ENCODE results near the gene HSPD1. TPM values are rescaled to one million over a fixed set of nuclear protein-coding genes. Genes with fewer than 3 reads are reported as not detected.

Gene HSPD1
- total RNA-seq, 1 experiment from 2014 or later, result 995 TPM

GRCh38 chr2:197453123-197453913 is 46.3 kb downstream of the HSPD1 start, which contains the start of gene COQ10B:
Gene COQ10B (plus strand): TSS chr2:197453552. CDS start chr2:197453561, 9 bp downstream.
- Histone ChIP-seq H3K4me2 (ENCODE audit: low read length) (peak within 1 kb of the TSS; percentile 84), H3K27ac (ENCODE audit: low read depth, low read length) (peak within 1 kb of the TSS; percentile 70), H3K9me2 (ENCODE audit: insufficient read depth) (no peaks in the 10 kb centered on the region), H3K79me2 (ENCODE audit: insufficient read depth, low read length) (peaks cover 44% of the 10 kb centered on the region), H3K9ac (ENCODE audit: low read length) (peak within 1 kb of the TSS; percentile 86), H4K20me1 (ENCODE audit: insufficient read depth) (no peaks in the 10 kb centered on the region), H3K27me3 (ENCODE audit: insufficient read depth, low read length) (no peaks in the 10 kb centered on the region), H3K4me3 (replicated peaks in 1 of 2; ENCODE audit: low read depth in 1 of 2, low read length in 2 of 2) (peak within 1 kb of the TSS; percentile 84 to 99), H3K36me3 (ENCODE audit: control insufficient read depth in 1 of 2, insufficient read depth in 2 of 2, low read length in 2 of 2) (no peaks in the 10 kb centered on the region), H3K9me3 (ENCODE audit: control insufficient read depth in 1 of 2, insufficient read depth in 1 of 2, low read depth in 1 of 2, low read length in 2 of 2) (no peaks in the 10 kb centered on the region), H2AFZ (ENCODE audit: low read depth, low read length, poor library complexity, severe bottlenecking) (peak within 1 kb of the TSS; percentile 55), H3K4me1 (ENCODE audit: control insufficient read depth in 1 of 2, insufficient read depth in 2 of 2, low read length in 2 of 2) (peaks cover 4 to 13% of the 10 kb centered on the region in 2 experiments; a peak in 2 of 4 replicates)
- ChIA-PET POLR2A (interaction anchor here (0.8 to 1.3 kb wide), 7 partner anchors 14 to 63 kb away, joined by 3 to 14 read pairs (median 4); partner anchors contain the start of genes HSPD1, HSPE1, MOB4 and SF3B1), CTCF (no interaction called here), RAD21 (ENCODE audit: low non-redundant PET in 1 of 2, low total read pairs in 2 of 2, uncharacterized antibody in 2 of 2, unreplicated experiment in 2 of 2) (no interaction called here)
- ATAC-seq (peak; percentile 95), DNase-seq (ENCODE audit: low read depth, low spot score) (peak; percentile 99)
- intact Hi-C loops (cut with micrococcal nuclease), result loop anchor here (1.0 kb wide), 2 partner anchors 18 to 47 kb away; partner anchors contain the start of genes HSPE1 and SF3B1
- no TSS peak for BruUV-seq (replicated peaks)
- peak; percentile 96 for TF ChIP-seq ELF1 (IDR thresholded peaks at IDR 0.05; ENCODE audit: borderline replicate concordance, low read depth)
- peak; percentile 77 for TF ChIP-seq YY1 (IDR thresholded peaks at IDR 0.05; ENCODE audit: extremely low read depth, insufficient replicate concordance, low read depth, low read length)
- TF ChIP-seq POLR2AphosphoS5 (IDR thresholded peaks at IDR 0.05; ENCODE audit: low read depth, low read length), result peak; percentile 81
- peak; percentile 87 for TF ChIP-seq SP1 (IDR thresholded peaks at IDR 0.05; ENCODE audit: low read depth)
- TF ChIP-seq EZH2phosphoT487 (IDR thresholded peaks at IDR 0.05; ENCODE audit: borderline replicate concordance), result no peak
- no peak for TF ChIP-seq ZBTB33 (IDR thresholded peaks at IDR 0.05; ENCODE audit: extremely low read depth, insufficient replicate concordance, low read length)
- peak; percentile 92 for TF ChIP-seq CEBPB (IDR thresholded peaks at IDR 0.05; ENCODE audit: low read depth)
- no peak for TF ChIP-seq REST (IDR thresholded peaks at IDR 0.05; ENCODE audit: low read depth)
- no peak for TF ChIP-seq ATF3 (IDR thresholded peaks at IDR 0.05)
- TF ChIP-seq TCF7L2 (IDR thresholded peaks at IDR 0.05; ENCODE audit: borderline replicate concordance, extremely low read depth, insufficient read depth, insufficient read length), result no peak
- no peak for TF ChIP-seq CBX3 (IDR thresholded peaks at IDR 0.05; ENCODE audit: low read depth)
- TF ChIP-seq POLR2A (IDR thresholded peaks at IDR 0.05; ENCODE audit: borderline replicate concordance, extremely low read depth, insufficient read depth, insufficient read length), result peak; percentile 53
- no peak; a peak in 1 of 6 replicates for TF ChIP-seq CTCF (IDR thresholded peaks at IDR 0.05 in 2 of 3, conservative IDR thresholded peaks at IDR 0.05 in 1 of 3; ENCODE audit: borderline replicate concordance in 1 of 3, insufficient read depth in 1 of 3, low read depth in 2 of 3, low read length in 2 of 3)
- TF ChIP-seq EZH2 (IDR thresholded peaks at IDR 0.05), result no peak
- no peak for TF ChIP-seq RAD21 (IDR thresholded peaks at IDR 0.05; ENCODE audit: low read depth)
- no peak; the same call in 1 of the 2 replicates for TF ChIP-seq EGR1 (IDR thresholded peaks at IDR 0.05; ENCODE audit: low read depth)
- TF ChIP-seq SRF (IDR thresholded peaks at IDR 0.05; ENCODE audit: low read depth), result no peak; the same call in 1 of the 2 replicates
- TF ChIP-seq SIN3A (IDR thresholded peaks at IDR 0.05; ENCODE audit: low read depth), result peak; percentile 84
- no peak for TF ChIP-seq FOSL1 (IDR thresholded peaks at IDR 0.05; ENCODE audit: low read depth)
